Stimulated activated CD8-positive, alpha-beta memory T cell treated with anti-CD3 and anti-CD28 coated beads, Interleukin-15, amount 100 ng/mL, for 48 hours (primary cell): Measurements from ENCODE around the gene EIF1.
A peak's percentile ranks its signal among the peaks of the same experiment; 100 is the strongest.
"Not testable (repeated sequence)": the region's sequence is repeated elsewhere in the genome, so short reads cannot be mapped to it uniquely, and the experiment has no call there.

Experiments used
- DNase-seq, 2 donors: peaks; one replicate each; pipeline ENCODE4 v3.0.0-alpha.2; 2020; ENCODE audit warnings: low read depth in 2 of 2

EIF1 gene

GRCh38 chr17:41655611-41656111 is 33.0 kb upstream of the EIF1 start:
- no peak for DNase-seq

GRCh38 chr17:41656249-41657023 is 32.2 kb upstream of the EIF1 start:
- DNase-seq = no peak

GRCh38 chr17:41657176-41657754 is 31.4 kb upstream of the EIF1 start:
- no peak for DNase-seq

GRCh38 chr17:41657936-41658335 is 30.7 kb upstream of the EIF1 start:
- no peak for DNase-seq

GRCh38 chr17:41658846-41659245 is 29.8 kb upstream of the EIF1 start:
- no peak for DNase-seq

GRCh38 chr17:41659427-41660212 is 29.1 kb upstream of the EIF1 start:
- DNase-seq = no peak

- DNase-seq = no peak
Measured at GRCh38 chr17:41660221-41660711, 28.4 kb upstream of the EIF1 start.

- DNase-seq = no peak
Measured at GRCh38 chr17:41663451-41664171, 25.1 kb upstream of the EIF1 start.

GRCh38 chr17:41664172-41664457 is 24.6 kb upstream of the EIF1 start:
- DNase-seq = no peak

- no peak for DNase-seq
Measured at GRCh38 chr17:41664587-41665565, 23.8 kb upstream of the EIF1 start.

GRCh38 chr17:41665566-41666236 is 23.0 kb upstream of the EIF1 start:
- DNase-seq = peak; percentile 84 to 90

- DNase-seq = peak; percentile 55 to 70
Measured at GRCh38 chr17:41666237-41666641, 22.4 kb upstream of the EIF1 start.

GRCh38 chr17:41666708-41667279 is 21.9 kb upstream of the EIF1 start:
- DNase-seq = peak; percentile 71 to 77

GRCh38 chr17:41667280-41668041 is 21.2 kb upstream of the EIF1 start:
- no peak for DNase-seq

- peak in 1 of 2 donors; percentile 22 for DNase-seq
Measured at GRCh38 chr17:41672153-41672552, 16.5 kb upstream of the EIF1 start.

GRCh38 chr17:41675157-41676057 is 13.3 kb upstream of the EIF1 start:
- not testable (repeated sequence) for DNase-seq

- no peak for DNase-seq
Measured at GRCh38 chr17:41676058-41676419, 12.6 kb upstream of the EIF1 start.

GRCh38 chr17:41678411-41678906 is 10.2 kb upstream of the EIF1 start:
- DNase-seq = no peak
